Measurements from ENCODE around the gene KIF26B.

The KIF26B gene

GRCh38 chr1:245306628-245307410 lies 152.0 kb downstream of the KIF26B start:
- Histone ChIP-seq H3K36me3 (ENCODE audit: low read length) (no peaks in the 10 kb centered on the region), H3F3A (ENCODE audit: insufficient read depth) (no peaks in the 10 kb centered on the region), H3K9me3 (ENCODE audit: insufficient read depth, low read length) (no peaks in the 10 kb centered on the region), H4K20me1 (ENCODE audit: low read depth, low read length) (no peaks in the 10 kb centered on the region), H3K79me2 (ENCODE audit: insufficient read depth, low read length) (no peaks in the 10 kb centered on the region), H3K9ac (ENCODE audit: low read length) (no peak overlapping the region), H2AFZ (ENCODE audit: low read depth, low read length, severe bottlenecking) (no peak overlapping the region), H3K9me2 (replicated peaks; ENCODE audit: insufficient read depth, low read length) (no peaks in the 10 kb centered on the region), H3K4me2 (ENCODE audit: low read depth, low read length, poor library complexity, severe bottlenecking) (no peak overlapping the region), H3K4me3 (ENCODE audit: insufficient read depth, low read length, poor library complexity, severe bottlenecking) (no peak overlapping the region), H3K27me3 (ENCODE audit: low read length) (no peaks in the 10 kb centered on the region), H3K27ac (ENCODE audit: low read depth, low read length) (no peak overlapping the region)
- TF ChIP-seq EZH2phosphoT487 (conservative IDR thresholded peaks at IDR 0.05; ENCODE audit: low read length), result no peak
- TF ChIP-seq CTCF (IDR thresholded peaks at IDR 0.05; ENCODE audit: insufficient read depth, low read length, poor library complexity, severe bottlenecking), result no peak

- Histone ChIP-seq H3K79me2 (ENCODE audit: insufficient read depth, low read length) (no peaks in the 10 kb centered on the region), H4K20me1 (ENCODE audit: low read depth, low read length) (no peaks in the 10 kb centered on the region), H3K9me3 (ENCODE audit: insufficient read depth, low read length) (no peaks in the 10 kb centered on the region), H3K27me3 (ENCODE audit: low read length) (no peaks in the 10 kb centered on the region), H3K4me2 (ENCODE audit: low read depth, low read length, poor library complexity, severe bottlenecking) (no peak overlapping the region), H3K9ac (ENCODE audit: low read length) (no peak overlapping the region), H3F3A (ENCODE audit: insufficient read depth) (no peaks in the 10 kb centered on the region), H3K27ac (ENCODE audit: low read depth, low read length) (no peak overlapping the region), H3K9me2 (replicated peaks; ENCODE audit: insufficient read depth, low read length) (no peaks in the 10 kb centered on the region), H3K4me3 (ENCODE audit: insufficient read depth, low read length, poor library complexity, severe bottlenecking) (no peak overlapping the region), H2AFZ (ENCODE audit: low read depth, low read length, severe bottlenecking) (no peak overlapping the region), H3K36me3 (ENCODE audit: low read length) (no peaks in the 10 kb centered on the region)
- TF ChIP-seq CTCF (IDR thresholded peaks at IDR 0.05; ENCODE audit: insufficient read depth, low read length, poor library complexity, severe bottlenecking) (no peak), EZH2phosphoT487 (conservative IDR thresholded peaks at IDR 0.05; ENCODE audit: low read length) (no peak)
These were observed 156.1 kb downstream of the KIF26B start for GRCh38 chr1:245310571-245311531.

GRCh38 chr1:245311887-245312536 lies 157.2 kb downstream of the KIF26B start:
- Histone ChIP-seq H3K36me3 (ENCODE audit: low read length) (no peaks in the 10 kb centered on the region), H3K27ac (ENCODE audit: low read depth, low read length) (no peak overlapping the region), H2AFZ (ENCODE audit: low read depth, low read length, severe bottlenecking) (no peak overlapping the region), H3K9ac (ENCODE audit: low read length) (no peak overlapping the region), H3F3A (ENCODE audit: insufficient read depth) (no peaks in the 10 kb centered on the region), H3K4me3 (ENCODE audit: insufficient read depth, low read length, poor library complexity, severe bottlenecking) (no peak overlapping the region), H4K20me1 (ENCODE audit: low read depth, low read length) (no peaks in the 10 kb centered on the region), H3K4me2 (ENCODE audit: low read depth, low read length, poor library complexity, severe bottlenecking) (no peak overlapping the region), H3K79me2 (ENCODE audit: insufficient read depth, low read length) (no peaks in the 10 kb centered on the region), H3K27me3 (ENCODE audit: low read length) (no peaks in the 10 kb centered on the region), H3K9me3 (ENCODE audit: insufficient read depth, low read length) (no peaks in the 10 kb centered on the region), H3K9me2 (replicated peaks; ENCODE audit: insufficient read depth, low read length) (no peaks in the 10 kb centered on the region)
- TF ChIP-seq CTCF (IDR thresholded peaks at IDR 0.05; ENCODE audit: insufficient read depth, low read length, poor library complexity, severe bottlenecking) (no peak), EZH2phosphoT487 (conservative IDR thresholded peaks at IDR 0.05; ENCODE audit: low read length) (no peak)

Measured in SU-DHL-6 (cell line).